ENCODE measurements around the gene CLIP1.

GRCh38 chr12:122413516-122414404 lies 8.7 kb downstream of the CLIP1 start:
- no peak for TF ChIP-seq YY1 (IDR thresholded peaks at IDR 0.05; ENCODE audit: insufficient read depth, insufficient read length)
- TF ChIP-seq ZNF274 (IDR thresholded peaks at IDR 0.05; ENCODE audit: low read depth, low read length): no peak
- no peak for TF ChIP-seq SUZ12 (IDR thresholded peaks at IDR 0.05; ENCODE audit: extremely low read depth, insufficient read depth, insufficient read length)

All from NT2/D1 (cell line).